HG03135 (cell line): Measurements from ENCODE around the gene CDC42EP1.

Source experiments
- ATAC-seq: cut with Tn5 transposase; IDR thresholded peaks from one replicate; pipeline ENCODE4 v1.9.1; 2021; ENCODE audit warnings: mild to moderate bottlenecking, moderate library complexity; ENCODE audit not compliant: unreplicated experiment

CDC42EP1 gene

GRCh38 chr22:37559521-37559900 lies 769 bp upstream of the CDC42EP1 start:
- ATAC-seq, result no peak

- no peak for ATAC-seq
Observed at GRCh38 chr22:37560608-37561211, 430 bp downstream of the CDC42EP1 start.

- ATAC-seq, result no peak
Observed at GRCh38 chr22:37561212-37562048, 1.1 kb downstream of the CDC42EP1 start.

- ATAC-seq, result no peak
Observed at GRCh38 chr22:37562049-37562875, 2.0 kb downstream of the CDC42EP1 start.

- ATAC-seq, result no peak
Observed at GRCh38 chr22:37563153-37564081, 3.1 kb downstream of the CDC42EP1 start.

GRCh38 chr22:37564111-37564711 lies 3.9 kb downstream of the CDC42EP1 start:
- ATAC-seq, result no peak

GRCh38 chr22:37565830-37566229 lies 5.5 kb downstream of the CDC42EP1 start:
- no peak for ATAC-seq

- no peak for ATAC-seq
Observed at GRCh38 chr22:37566329-37566837, 6.1 kb downstream of the CDC42EP1 start.

GRCh38 chr22:37566903-37567798 lies 6.9 kb downstream of the CDC42EP1 start:
- peak; percentile 69 for ATAC-seq

- no peak for ATAC-seq
Observed at GRCh38 chr22:37568012-37568411, 7.7 kb downstream of the CDC42EP1 start.

- ATAC-seq, result no peak
Observed at GRCh38 chr22:37568448-37569008, 8.2 kb downstream of the CDC42EP1 start.

GRCh38 chr22:37569009-37569920 lies 9.0 kb downstream of the CDC42EP1 start:
- ATAC-seq, result no peak

GRCh38 chr22:37569921-37570660 lies 9.8 kb downstream of the CDC42EP1 start:
- no peak for ATAC-seq

- no peak for ATAC-seq
Observed at GRCh38 chr22:37570661-37570976, 10.3 kb downstream of the CDC42EP1 start.

GRCh38 chr22:37571258-37571991 lies 11.1 kb downstream of the CDC42EP1 start:
- no peak for ATAC-seq

GRCh38 chr22:37571992-37572373 lies 11.7 kb downstream of the CDC42EP1 start:
- no peak for ATAC-seq
